OCI-LY3 (cell line): ENCODE data around the gene ARHGEF11.

Experiments used
- H2AFZ ChIP-seq: fragments of 200-600, 300-600 bp; shearing (Covaris generic); 2 replicates; pipeline ENCODE4 v1.6.0; 2014; ENCODE audit warnings: antibody characterized with exemption, low read depth, low read length
- H3K27ac ChIP-seq: fragments of 200-600, 300-600 bp; sonication (generic); 2 replicates; pipeline ENCODE4 v1.5.1; 2014; ENCODE audit warnings: mild to moderate bottlenecking, low read length, moderate library complexity, mixed read lengths
- H3K27me3 ChIP-seq: fragments of 200-600, 300-600 bp; sonication (generic); 2 replicates; pipeline ENCODE4 v1.6.1; 2014; ENCODE audit warnings: low read depth, low read length, mixed read lengths
- H3K36me3 ChIP-seq: fragments of 200-600, 300-600 bp; sonication (generic); replicated peaks from 2 replicates; pipeline ENCODE3; 2014; ENCODE audit warnings: low read depth, low read length, mixed read lengths
- H3K4me1 ChIP-seq: fragments of 300-600, 200-600 bp; sonication (generic); 2 replicates; pipeline ENCODE4 v1.6.1; 2014; ENCODE audit warnings: low read length, mixed read lengths
- H3K4me2 ChIP-seq: fragments of 200-600, 300-600 bp; sonication (generic); 2 replicates; pipeline ENCODE4 v1.6.1; 2014; ENCODE audit warnings: low read length, mixed read lengths
- H3K4me3 ChIP-seq: fragments of 300-600, 200-600 bp; sonication (generic); 2 replicates; pipeline ENCODE4 v1.5.1; 2014; ENCODE audit warnings: antibody characterized with exemption, mild to moderate bottlenecking, low read length, moderate library complexity
- H3K79me2 ChIP-seq: fragments of 300-600, 200-600 bp; shearing (Covaris generic); 2 replicates; pipeline ENCODE4 v1.6.1; 2014; ENCODE audit warnings: mild to moderate bottlenecking, low read length, mixed read lengths
- H3K9ac ChIP-seq: fragments of 300-600, 200-600 bp; shearing (Covaris generic); 2 replicates; pipeline ENCODE4 v1.6.0; 2014; ENCODE audit warnings: mild to moderate bottlenecking, low read length, moderate library complexity
- H3K9me3 ChIP-seq: fragments of 200-600, 300-600 bp; shearing (Covaris generic); 2 replicates; pipeline ENCODE4 v1.6.1; 2014; ENCODE audit warnings: low read length, mixed read lengths; ENCODE audit not compliant: insufficient read depth
- H4K20me1 ChIP-seq: fragments of 200-600, 300-600 bp; sonication (generic); 2 replicates; pipeline ENCODE4 v1.6.1; 2016; ENCODE audit warnings: low read length, mixed read lengths; ENCODE audit not compliant: insufficient read depth
- EZH2phosphoT487 ChIP-seq: fragments of 200-600 bp; shearing (Covaris generic); IDR thresholded peaks from 2 replicates; pipeline ENCODE4 v1.6.1; 2018; ENCODE audit warnings: antibody characterized with exemption, mixed run types, low read depth
- TF ChIP-seq, protein P1 (sequence below): fragments of 200-600, 300-600 bp; sonication (generic); IDR thresholded peaks from 2 replicates; pipeline ENCODE4 v1.5.1; 2014; ENCODE audit warnings: antibody characterized with exemption, low read length, low read depth

Gene ARHGEF11

GRCh38 chr1:156901966-156902915, 143.3 kb downstream of the ARHGEF11 start:
- H3K9ac ChIP-seq = no peak overlapping the region
- TF ChIP-seq, protein P1, sequence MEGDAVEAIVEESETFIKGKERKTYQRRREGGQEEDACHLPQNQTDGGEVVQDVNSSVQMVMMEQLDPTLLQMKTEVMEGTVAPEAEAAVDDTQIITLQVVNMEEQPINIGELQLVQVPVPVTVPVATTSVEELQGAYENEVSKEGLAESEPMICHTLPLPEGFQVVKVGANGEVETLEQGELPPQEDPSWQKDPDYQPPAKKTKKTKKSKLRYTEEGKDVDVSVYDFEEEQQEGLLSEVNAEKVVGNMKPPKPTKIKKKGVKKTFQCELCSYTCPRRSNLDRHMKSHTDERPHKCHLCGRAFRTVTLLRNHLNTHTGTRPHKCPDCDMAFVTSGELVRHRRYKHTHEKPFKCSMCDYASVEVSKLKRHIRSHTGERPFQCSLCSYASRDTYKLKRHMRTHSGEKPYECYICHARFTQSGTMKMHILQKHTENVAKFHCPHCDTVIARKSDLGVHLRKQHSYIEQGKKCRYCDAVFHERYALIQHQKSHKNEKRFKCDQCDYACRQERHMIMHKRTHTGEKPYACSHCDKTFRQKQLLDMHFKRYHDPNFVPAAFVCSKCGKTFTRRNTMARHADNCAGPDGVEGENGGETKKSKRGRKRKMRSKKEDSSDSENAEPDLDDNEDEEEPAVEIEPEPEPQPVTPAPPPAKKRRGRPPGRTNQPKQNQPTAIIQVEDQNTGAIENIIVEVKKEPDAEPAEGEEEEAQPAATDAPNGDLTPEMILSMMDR = no peak
- no peak for TF ChIP-seq EZH2phosphoT487

GRCh38 chr1:156901590-156901900, 144.0 kb downstream of the ARHGEF11 start:
- Histone ChIP-seq H3K4me3 (no peak overlapping the region), H3K4me1 (peaks cover 17% of the 10 kb centered on the region), H3K27me3 (peaks cover 25% of the 10 kb centered on the region), H3K9ac (no peak overlapping the region), H3K9me3 (no peaks in the 10 kb centered on the region), H2AFZ (no peak overlapping the region), H3K36me3 (no peaks in the 10 kb centered on the region), H3K27ac (no peak overlapping the region), H3K79me2 (no peaks in the 10 kb centered on the region), H4K20me1 (no peaks in the 10 kb centered on the region), H3K4me2 (no peak overlapping the region)
- TF ChIP-seq EZH2phosphoT487 = no peak
- TF ChIP-seq, protein P1 = no peak

More at GRCh38 chr1:156901966-156902915, 143.3 kb downstream of the ARHGEF11 start:
- Histone ChIP-seq H3K27ac (no peak overlapping the region), H3K36me3 (no peaks in the 10 kb centered on the region), H3K4me2 (no peak overlapping the region), H3K27me3 (peaks cover 21% of the 10 kb centered on the region), H3K4me1 (peaks cover 20% of the 10 kb centered on the region), H3K79me2 (no peaks in the 10 kb centered on the region), H3K9me3 (no peaks in the 10 kb centered on the region), H4K20me1 (no peaks in the 10 kb centered on the region), H3K4me3 (no peak overlapping the region), H2AFZ (no peak overlapping the region)

DNA sequence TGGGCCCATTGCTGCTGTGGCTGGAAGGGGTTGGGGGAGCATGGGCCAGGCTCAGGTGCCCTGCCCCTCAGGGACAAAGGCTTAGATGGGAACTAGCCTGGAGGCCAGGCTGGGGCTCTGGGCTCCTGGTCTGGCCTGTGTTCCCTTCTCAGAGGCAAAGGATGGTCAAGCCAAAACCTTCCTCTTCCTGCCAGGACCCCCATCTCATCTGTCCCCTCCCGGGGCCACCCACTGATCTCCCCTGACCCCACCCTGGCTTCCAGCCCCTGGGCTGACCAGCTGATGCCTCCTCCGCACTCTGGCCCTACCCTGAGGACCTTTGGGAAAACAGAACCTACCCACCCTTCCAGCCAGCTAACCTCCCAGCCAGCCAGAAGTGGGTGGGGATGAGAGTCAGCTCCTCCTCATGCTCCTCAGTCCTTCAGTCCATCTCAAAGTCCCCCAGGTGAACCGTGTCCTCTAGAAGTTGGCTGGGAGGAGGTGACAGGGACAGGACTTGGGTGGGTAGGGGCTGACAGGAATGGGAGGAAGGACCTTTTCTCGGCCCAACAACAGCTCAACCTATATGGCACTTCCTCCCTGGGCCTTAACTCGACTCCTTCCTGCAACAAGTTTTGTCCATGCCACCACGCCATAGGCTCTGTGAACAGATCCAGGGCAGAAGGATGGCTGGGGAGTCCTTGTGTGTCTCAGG, 144.5 kb downstream of the ARHGEF11 start:
- no peak overlapping the region for H3K27ac ChIP-seq
- H4K20me1 ChIP-seq = no peaks in the 10 kb centered on the region
- H3K4me3 ChIP-seq = no peak overlapping the region
- H2AFZ ChIP-seq = no peak overlapping the region
- H3K27me3 ChIP-seq = peaks cover 25% of the 10 kb centered on the region
- no peaks in the 10 kb centered on the region for H3K9me3 ChIP-seq
- peaks cover 17% of the 10 kb centered on the region for H3K4me1 ChIP-seq
- no peaks in the 10 kb centered on the region for H3K79me2 ChIP-seq
- no peak overlapping the region for H3K4me2 ChIP-seq
- TF ChIP-seq, protein P1 = no peak
- TF ChIP-seq EZH2phosphoT487 = no peak
- no peaks in the 10 kb centered on the region for H3K36me3 ChIP-seq
- H3K9ac ChIP-seq = no peak overlapping the region

DNA sequence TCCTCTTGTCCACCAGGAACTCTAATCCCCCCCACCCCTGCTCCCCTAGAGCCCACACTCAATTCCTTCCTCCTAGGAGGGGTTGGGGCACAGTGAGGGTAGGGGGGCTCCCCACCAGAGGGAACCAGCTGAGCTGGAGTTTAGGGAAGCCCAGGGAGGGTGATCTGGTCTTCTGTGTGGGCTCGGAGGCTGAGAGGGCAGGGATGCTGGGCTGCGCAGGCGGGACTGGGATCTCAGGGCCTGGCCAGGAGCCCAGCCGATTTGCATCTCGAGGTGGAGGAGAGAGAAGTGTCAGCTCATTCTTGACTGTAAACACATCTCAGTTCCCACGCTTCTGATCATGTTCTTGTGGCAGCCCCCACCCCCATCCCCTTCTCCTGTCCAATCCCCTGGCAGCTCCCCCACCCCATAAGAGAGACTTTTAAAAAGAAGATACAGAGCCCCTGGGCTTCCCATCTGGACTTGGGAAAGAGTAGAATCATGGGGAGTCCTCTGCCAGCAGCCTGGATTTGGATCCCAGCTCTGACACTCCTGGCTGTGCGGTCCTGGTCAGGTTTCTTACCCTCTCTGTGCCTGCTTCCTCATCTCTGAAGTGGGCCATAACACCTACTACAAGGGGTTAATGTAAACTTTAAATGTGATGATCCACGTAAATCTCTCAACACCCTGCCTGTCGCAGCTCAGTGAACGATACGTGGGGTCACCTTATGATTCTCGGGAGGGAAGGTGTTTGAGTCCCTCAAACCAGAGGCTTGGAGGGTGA, 145.4 kb downstream of the ARHGEF11 start:
- no peaks in the 10 kb centered on the region for H3K79me2 ChIP-seq
- H3K27me3 ChIP-seq = peaks cover 25% of the 10 kb centered on the region
- no peaks in the 10 kb centered on the region for H3K9me3 ChIP-seq
- no peak overlapping the region for H3K27ac ChIP-seq
- H2AFZ ChIP-seq = no peak overlapping the region
- H4K20me1 ChIP-seq = no peaks in the 10 kb centered on the region
- peak overlapping the region; percentile 46; the same call in 1 of the 2 replicates for H3K4me3 ChIP-seq
- TF ChIP-seq, protein P1 = no peak
- TF ChIP-seq EZH2phosphoT487 = no peak
- H3K36me3 ChIP-seq = no peaks in the 10 kb centered on the region
- H3K9ac ChIP-seq = no peak overlapping the region
- peaks cover 17% of the 10 kb centered on the region for H3K4me1 ChIP-seq
- peak overlapping the region; percentile 65 for H3K4me2 ChIP-seq
